A172 (cell line): Measurements from ENCODE around the gene PPFIBP2. TPM values are rescaled to one million over a fixed set of nuclear protein-coding genes. Genes with fewer than 3 reads are reported as not detected.
"Not testable (repeated sequence)": the region's sequence is repeated elsewhere in the genome, so short reads cannot be mapped to it uniquely, and the experiment has no call there.

Experiments used
- DNase-seq: peaks from one replicate; pipeline ENCODE4 v3.0.0-alpha.2; 2015; ENCODE audit warnings: low spot score
- total RNA-seq: library from RNA; depleted of rRNA; stranded (reverse); fragments of >200 nt; shearing (Covaris generic); gene quantifications from 2 replicates; pipeline ENCODE4 v1.2.3, GENCODE V29; 2014

Gene PPFIBP2
- total RNA-seq, 1 experiment from 2014 or later: 3.1 TPM

DNA sequence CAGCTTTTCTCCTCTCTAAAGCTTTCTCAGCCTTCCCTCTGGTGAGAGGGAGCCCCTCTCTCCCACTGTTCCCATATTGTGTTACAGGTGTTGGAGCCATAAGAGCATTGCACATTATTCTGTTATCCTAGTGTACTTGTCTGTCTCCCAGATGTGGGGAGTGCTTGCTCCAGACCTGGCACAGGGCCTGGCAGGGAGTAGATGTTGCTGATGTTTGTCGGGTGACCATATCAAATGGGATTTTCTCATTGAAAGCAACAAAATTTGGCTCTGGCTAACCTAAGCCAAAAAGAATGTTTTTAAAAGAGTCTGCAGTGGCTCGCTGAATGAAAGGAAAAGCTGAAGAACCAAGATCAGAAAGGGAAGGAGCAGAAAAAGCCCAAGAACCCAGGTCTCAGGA lies 118.4 kb downstream of the PPFIBP2 start:
- DNase-seq: no peak

DNA sequence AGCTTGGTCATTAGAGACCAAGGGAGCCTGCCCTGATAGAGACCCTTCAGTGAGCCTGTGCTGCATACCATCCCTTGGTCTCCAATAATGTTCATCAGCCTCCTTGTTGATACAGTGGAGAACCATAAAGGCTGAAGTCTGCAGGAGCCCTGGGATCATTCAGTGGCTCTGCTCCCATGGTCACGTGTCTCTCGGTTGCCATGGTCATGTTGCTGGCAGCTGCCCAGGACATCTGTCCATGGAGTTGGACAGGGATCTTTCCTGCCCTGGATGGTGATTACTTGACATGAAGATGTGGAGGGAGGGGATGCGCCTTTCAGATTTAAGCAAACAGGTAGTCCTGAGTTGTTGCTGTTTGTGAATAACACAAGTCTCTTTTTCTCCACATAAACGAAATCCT lies 121.3 kb downstream of the PPFIBP2 start:
- no peak for DNase-seq

DNA sequence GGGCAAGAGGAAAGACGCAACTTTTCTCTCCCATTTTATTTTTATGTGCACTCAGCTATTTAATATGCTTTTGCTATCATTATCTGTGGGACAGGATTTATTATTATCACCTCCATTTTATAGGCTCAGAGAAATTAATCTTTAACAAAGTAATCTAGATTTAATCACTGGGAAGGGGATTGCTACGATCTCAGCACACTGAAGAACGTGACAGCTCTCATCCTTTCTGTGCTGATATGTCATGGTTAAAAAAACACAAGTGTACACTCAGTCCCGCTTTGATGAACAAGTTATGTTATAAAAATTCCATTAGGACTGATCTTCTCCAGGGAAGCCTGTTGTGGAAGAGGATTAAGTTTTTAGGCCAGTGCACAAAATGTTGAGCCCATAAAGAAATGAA lies 121.9 kb downstream of the PPFIBP2 start:
- DNase-seq: no peak

DNA sequence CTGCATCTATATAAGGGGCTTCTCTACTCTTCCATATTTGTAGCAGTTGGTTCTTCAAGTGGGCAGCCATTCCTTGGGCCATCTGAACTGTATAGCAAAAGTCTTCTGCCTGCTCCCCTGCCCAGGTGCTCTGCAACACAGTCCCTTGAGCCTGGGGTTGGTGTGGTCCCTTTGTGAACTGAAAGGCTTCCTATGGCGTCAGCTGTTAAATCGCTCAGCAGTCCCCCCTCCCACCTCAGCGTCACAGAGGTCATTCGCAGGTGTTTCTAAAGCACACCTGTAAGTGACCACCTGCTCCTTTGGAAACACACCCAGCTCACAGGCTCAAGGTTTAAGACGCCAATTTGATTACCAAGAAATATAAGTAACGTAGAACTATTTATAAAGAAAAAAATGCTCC lies 122.6 kb downstream of the PPFIBP2 start:
- DNase-seq: no peak

DNA sequence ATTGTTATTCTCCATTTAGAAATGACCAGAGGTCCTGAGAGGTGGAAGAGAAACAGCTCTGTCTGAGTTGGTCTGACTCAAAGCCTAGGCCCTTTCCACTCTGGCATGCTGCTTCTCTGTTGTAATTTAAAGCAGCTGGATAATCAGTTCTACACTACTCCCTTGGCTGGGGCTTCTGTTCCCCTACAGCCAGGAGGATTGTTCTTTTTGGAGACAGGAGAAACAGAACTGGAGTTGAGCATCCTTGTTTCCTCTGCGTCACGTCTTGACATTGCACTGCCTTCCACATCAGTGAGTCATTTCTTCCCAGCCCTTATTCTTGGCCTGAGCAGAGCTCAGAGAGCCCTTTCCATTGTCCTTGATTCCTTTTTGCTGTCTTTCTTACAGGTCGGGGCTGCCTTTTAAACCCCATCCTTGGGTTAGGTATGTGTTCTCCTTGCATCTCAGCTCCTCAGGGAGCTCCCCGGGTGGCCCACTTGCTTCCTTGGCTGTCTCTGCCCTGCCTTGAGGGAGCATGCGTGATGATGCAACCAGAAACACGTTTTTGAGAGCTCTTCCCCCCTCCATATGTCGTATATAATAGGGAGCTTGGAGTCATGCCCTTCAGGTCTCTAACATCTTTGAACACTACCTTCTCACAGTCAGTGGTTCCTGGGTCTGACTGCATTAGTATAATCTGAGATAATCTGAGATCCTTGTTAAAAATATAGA lies 123.8 kb downstream of the PPFIBP2 start:
- DNase-seq: peak; percentile 10

DNA sequence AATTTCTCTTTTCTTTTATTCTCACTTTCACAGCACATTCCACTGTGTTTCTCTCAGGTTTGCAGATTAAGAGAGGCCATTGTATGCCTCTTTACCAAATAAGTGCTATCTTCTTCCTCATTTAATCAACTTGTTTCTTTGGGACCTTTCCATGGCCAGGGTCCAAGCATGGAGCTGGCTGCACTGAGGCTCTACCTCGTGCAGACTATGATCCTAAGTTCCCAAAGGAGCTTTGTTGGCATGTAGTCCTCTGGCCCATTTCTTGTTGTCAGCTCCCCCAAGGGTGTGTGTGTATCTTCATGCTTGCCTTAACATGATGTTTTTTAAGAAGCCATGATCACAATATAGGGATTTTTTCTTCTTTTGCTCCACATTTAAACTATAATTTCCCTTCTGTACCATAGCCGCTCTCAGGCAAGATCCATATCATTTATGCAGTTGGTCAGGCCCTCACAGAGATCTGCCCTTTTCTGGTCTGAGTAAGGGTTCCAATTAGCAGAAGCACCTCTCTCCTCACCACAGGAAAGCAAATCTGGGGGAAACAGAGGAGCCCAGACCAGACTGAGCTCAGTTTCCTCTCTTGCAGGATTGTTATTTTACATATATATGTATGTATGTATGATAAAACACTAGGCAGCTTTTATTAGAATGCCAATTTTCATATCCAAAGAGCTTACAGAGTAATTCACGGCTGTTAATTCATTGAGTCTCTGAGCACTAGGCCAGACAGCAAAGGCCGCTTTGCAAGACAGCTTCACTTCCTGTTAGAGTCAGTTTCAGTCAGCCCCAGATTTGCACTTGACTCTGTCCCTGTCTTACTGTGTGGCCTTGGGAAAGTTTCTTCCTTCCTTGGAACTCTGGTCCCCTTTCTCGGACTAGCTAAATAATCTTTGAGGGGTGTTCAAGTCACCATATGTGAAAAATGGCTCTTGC lies 125.2 kb downstream of the PPFIBP2 start:
- no peak for DNase-seq

DNA sequence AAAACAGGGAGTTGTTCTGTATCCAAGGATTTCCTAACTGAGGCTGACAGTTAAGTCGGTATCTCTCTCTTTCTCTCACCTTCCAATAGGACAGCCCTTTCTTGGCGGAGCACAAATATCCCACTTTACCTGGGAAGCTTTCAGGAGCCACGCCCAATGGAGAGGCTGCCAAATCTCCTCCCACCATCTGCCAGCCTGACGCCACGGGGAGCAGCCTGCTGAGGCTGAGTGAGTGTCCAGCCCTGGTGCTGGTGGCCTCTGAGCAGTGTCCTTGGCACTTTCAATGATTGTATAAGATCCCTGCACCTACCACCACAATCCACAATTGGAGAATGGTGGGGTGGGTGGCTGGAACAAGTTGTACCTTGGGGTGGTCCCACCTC lies 125.8 kb downstream of the PPFIBP2 start:
- DNase-seq: no peak

DNA sequence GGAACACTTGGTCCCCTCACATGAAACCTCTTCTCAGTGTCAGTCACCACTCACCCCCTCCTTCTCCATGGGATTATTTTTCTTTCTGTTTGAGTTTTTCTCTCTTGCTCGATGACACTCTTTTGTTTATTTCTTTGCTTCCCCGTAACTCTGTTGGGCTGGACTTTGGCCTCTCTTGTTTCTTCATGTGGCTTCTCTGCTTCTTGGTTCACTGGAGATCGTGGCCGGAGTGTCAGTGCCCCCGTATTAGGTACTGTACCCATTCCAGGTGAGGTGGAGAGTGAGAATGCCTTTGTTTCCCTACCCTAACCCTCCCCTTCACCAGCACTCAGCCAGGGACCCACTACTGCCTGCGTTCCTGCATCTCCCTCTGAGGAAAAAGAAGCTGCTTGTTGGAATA lies 127.0 kb downstream of the PPFIBP2 start:
- no peak for DNase-seq

DNA sequence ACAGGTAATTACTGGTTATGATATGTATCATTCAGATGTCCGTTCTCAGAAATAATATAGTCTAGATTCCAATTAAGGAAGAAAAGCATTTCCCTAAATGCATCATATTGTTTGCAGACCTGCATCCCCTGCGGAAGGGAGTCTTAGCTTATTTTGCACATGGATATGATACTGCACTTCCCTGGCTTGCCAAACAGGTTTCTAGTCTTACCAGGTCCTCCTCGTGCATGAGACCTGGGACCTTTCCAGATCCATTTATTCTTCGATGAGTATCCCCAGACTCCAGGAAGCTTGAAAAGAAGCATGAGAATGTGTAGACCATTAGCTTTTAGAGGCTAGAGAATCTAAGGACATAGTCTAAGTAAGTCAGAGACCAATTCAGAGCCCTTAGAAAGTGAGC lies 128.9 kb downstream of the PPFIBP2 start:
- DNase-seq: no peak

DNA sequence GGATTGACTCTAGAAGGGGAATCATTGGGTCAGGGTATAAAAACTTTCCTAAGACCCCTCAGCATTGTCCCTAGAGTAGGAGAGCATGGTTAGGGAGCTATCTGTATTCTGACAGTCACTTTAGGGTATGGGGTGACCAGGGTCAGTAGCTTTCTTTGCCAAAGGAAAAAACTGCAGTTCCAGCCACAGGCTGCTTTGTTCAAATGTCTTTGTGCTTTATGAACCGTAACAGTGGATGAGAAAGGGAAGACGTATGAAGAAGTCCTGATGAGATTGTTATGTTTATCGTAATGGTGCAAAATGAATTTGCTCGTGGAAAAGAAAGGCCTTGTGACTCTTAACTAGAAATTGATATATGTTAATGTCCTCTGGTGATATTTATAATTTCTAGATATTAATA lies 129.5 kb downstream of the PPFIBP2 start:
- DNase-seq: no peak

DNA sequence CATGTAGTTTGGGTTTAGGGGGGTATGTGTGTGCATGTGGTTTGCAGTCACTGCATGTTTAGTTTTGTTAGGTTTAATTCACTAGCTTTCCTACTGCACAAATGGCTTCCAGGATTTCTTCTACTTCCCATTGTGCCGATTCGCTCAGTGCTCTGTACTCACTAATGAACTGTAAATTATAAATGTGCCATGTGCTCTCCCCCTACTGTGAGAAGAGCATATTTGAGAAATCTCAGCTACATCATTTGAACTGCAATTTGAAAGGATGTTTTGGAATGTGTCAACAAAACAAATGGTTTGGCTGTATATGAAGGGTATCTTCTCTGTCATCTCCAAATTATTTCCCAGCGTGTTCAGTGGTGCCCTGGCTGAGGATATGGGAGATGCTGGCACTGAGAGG lies 131.4 kb downstream of the PPFIBP2 start:
- DNase-seq: no peak

DNA sequence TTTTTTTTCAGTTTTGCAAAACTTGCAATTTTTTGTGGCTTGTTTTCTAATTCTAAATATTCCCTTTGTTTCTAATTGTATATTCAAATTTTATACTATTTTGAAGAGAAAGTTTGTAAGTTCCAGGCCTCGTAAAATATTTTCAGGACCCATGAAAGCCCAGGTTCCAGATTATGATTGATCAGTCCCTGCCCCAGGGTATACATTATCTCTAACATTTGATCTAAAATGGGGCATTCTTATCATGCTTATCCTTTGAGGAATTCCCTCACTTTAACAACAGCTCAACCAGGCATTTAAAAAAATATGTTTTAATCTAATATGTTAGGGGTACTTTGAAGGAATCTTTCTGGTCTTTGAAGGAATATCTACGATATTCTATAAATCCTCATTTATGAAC lies 133.1 kb downstream of the PPFIBP2 start:
- DNase-seq: no peak

DNA sequence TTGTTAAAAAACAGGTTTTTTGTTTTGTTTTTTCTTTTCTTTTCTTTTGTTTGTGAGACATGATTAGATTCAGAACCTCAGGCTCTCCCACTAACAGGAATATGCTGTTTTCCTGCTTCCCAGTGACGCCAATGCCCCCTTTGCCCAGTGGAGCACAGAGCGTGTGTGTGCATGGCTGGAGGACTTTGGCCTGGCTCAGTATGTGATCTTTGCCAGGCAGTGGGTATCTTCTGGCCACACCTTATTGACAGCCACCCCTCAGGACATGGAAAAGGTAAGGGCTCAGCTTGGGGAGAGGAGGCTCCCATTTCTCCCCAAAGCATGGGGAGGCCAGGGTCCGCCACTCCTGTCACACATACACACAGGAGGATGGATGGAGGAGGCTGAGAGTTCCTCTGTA lies 134.5 kb downstream of the PPFIBP2 start:
- no peak for DNase-seq

DNA sequence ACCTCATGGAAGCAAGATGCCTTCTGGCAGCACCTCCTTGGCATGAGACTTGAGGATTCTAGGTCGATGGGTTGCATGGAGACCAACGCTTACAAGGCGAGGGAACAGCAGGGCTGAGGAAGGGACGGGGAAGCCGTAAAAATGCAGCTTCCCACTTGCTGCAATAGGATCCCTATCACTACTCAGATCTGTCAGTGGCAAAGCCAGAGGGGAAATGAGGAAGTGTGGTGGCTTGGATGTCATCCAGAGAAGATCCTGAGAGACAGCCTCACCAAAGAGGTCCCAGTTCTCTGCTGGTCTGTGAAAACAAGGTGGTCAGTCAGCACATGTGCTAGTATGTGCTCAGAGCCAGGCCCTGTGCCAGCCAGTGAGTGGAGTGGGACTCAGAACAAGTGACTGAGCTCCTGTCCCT lies 137.3 kb downstream of the PPFIBP2 start:
- no peak for DNase-seq

DNA sequence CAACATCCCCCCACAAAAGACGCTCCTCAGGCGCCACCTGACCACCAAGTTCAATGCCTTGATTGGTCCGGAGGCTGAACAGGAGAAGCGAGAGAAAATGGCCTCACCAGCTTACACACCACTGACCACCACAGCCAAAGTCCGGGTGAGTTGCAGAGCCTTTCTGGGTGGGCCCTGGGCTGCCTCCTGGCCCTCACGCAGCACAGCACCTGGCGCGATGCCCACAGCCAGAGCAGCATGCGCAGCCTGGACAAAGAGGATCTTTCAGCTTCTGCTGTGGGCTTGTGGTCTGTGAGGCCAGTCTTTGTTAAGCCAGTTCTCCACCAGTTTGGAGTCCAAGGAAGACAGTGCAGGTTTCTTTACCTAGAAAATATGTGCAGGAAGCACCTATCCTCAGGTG lies 137.9 kb downstream of the PPFIBP2 start:
- no peak for DNase-seq

DNA sequence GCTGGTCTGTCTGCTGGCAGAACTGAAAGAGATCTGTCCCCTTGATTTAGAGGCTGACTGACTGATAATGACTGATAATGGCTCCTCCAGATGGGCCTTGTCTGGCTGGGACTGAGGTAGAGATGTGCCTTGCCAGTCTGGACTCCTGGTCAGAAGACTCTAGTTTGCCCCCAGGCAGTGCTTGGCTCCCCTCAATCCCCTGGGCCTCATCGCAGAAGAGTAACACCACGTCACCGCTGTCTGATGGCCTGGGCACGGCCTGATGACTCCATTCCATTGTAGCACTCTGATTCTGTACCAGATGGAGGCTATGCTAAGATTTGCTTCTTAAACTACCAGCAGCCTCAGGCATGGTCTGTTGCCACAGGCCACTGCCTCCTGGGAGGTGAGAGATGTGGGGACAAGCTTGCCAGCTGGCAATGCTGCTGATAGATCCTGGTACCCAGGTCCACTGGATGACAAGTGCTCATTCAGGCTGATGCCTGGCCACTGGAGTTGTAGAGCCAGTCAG lies 140.5 kb downstream of the PPFIBP2 start:
- DNase-seq: no peak

DNA sequence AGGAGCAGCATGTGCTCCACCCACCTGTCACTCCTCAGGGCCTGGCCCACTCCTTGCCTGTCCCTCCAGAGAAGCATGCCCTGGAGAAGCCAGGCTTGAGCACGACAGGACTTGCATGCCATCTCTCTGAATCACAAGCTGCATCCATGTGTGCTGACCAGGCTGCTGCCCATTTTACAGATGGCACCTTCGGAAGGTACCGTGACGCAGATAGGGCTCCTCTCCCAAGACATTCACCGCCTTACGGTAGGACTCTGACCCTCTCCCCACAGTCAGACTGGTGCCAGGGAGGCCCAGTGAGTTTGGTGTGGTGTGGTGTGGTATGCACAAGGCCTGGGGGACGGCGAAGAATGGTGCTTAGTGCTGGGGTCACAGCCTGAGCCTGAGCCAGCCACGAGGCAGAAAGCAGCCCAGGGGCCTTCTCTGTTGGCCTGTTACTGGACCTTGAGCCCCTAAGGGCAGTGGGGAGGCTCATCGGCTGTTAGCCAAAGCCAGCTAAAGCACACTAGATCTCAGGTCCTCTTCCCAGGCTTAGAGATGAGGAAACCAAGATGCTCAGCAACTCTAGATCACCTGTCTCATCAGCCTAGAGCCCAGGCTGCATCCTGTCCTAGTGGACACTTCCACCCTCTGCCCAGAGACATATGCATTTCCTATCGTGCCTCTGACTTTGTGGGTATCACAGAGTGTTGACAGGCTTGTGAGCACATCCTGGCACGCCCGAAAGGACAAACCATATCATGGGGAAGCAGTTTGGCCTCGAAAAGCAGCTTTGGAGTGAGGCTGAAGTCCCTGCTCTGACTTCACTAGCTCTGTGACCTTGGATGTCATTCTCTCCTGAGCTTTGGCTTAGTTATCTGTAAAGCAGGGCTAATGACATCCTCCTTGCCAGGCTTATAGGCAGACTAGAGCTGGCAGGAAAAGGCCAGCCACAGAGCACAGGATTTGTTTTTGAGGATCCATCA lies 141.7 kb downstream of the PPFIBP2 start:
- no peak for DNase-seq

DNA sequence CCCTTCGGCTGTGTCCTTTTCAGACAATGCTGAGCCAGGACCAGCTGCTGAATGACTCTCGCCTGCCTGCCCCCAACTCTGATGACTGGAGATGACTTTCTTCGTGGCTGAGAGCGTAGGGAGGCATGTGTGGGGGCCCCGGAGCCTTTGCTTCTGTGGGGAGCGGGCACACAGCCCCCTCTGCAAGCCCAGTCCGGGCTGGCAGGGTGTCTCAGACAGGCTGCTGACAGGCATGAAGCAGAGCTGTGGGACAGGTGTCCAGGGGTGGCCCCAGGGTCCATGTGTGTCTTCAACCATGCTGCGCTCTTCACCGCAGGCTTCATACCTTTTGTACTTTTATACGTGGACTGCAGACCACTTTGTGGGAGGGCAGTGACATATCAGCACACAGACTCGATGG lies 142.9 kb downstream of the PPFIBP2 start:
- no peak for DNase-seq

DNA sequence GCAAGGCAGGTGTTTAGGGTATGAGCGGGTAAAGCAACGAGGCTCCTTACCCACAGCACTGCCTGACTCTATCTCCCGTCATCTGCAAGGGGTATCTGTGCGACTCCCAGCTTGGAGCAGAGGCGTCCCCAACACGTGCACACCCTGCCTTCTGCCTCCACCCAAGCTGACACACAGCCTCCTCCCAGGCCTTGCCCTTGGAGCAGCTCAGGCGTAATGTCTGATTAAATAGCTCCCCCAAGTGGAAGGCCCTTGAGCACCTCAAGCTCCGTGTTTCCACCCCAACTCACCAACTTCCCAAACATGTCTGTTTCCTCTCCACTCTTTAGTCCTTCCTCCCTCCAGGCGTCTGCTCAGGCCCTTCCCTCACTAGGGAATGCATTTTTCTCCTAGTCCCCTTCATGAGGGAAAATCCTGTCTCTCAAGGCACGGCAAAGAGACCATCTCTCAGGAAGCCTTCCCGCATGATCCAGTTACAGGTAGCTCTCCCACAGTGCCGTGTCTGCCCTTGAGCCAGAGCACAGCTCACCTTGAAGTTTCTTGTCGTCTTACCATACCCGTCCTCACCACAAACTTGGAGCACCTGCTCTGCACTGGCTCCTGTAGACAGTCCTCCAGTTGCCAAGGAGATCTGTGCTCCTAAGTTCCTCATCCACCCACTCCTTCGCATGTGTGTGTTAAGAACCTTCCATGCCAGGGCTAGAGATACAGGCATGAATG lies 143.7 kb downstream of the PPFIBP2 start:
- peak; percentile 51 for DNase-seq

DNA sequence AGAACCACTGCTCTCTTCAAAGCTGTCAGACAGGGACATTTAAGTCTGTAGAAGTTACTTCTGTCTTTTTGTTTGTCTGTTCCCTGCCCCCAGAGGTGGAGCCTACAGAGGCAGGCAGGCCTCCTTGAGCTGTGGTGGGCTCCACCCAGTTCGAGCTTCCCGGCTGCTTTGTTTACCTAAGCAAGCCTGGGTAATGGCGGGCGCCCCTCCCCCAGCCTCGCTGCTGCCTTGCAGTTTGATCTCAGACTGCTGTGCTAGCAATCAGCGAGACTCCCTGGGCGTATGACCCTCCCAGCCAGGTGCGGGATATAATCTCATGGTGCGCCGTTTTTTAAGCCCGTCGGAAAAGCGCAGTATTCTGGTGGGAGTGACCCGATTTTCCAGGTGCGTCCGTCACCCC lies 149.7 kb downstream of the PPFIBP2 start:
- DNase-seq: not testable (repeated sequence)

DNA sequence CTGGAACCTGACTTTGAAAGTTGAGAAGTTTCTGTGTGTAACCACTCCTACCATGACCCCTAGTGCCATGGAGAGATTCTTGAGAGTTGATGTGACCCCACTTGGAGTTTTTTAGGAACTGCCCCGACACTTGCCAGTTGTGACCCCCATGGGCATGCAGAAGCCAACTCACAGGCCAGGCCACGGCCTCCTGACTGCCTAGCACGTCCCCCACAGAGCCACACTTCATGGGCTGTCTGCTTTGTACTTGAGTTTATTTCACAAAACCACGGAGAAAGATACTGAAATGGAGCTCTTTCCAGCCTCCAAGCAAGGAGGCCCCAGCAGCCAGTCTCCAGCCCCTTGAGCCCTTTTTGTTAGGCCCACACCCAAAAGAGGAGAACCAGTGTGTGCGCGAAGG lies 151.1 kb downstream of the PPFIBP2 start:
- no peak for DNase-seq
